GM12874 (cell line): ENCODE data around the gene TJP1.

Experiments
- CTCF ChIP-seq: IDR thresholded peaks from 2 replicates; pipeline ENCODE4 v1.5.1; 2011; ENCODE audit warnings: low read depth, mild to moderate bottlenecking, control low read depth, low read length, moderate library complexity; ENCODE audit not compliant: insufficient read depth

Gene TJP1

GRCh38 chr15:29747837-29748417 is 74.3 kb downstream of the TJP1 start:
- TF ChIP-seq CTCF = no peak

DNA sequence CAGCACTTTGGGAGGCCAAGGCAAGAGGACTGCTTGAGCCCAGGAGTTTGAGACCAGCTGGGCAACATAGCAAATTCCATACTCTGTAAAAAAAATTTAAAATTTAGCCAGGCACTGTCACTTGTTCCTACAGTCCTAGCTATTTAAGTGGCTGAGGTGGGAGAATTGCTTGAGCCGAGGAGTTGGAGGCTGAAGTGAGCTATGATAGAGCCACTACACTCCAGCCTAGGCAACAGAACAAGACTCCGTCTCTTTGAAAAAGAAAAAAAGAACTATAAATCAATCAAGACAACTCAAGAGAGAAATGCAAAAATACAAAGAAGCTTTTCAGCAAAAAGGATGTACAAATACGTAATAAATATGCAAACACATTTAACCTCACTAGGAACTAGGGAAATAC is 78.8 kb downstream of the TJP1 start:
- TF ChIP-seq CTCF = no peak

GRCh38 chr15:29740692-29741311 is 81.5 kb downstream of the TJP1 start:
- peak; percentile 33; the same call in 1 of the 2 replicates for TF ChIP-seq CTCF

GRCh38 chr15:29736744-29737020 is 85.6 kb downstream of the TJP1 start:
- TF ChIP-seq CTCF = no peak

GRCh38 chr15:29736012-29736743 is 86.1 kb downstream of the TJP1 start:
- TF ChIP-seq CTCF = no peak

GRCh38 chr15:29734917-29735572 is 87.2 kb downstream of the TJP1 start:
- TF ChIP-seq CTCF = no peak

GRCh38 chr15:29731865-29732264 is 90.4 kb downstream of the TJP1 start:
- TF ChIP-seq CTCF = no peak
